Stimulated activated CD4-positive, alpha-beta T cell treated with anti-CD3 and anti-CD28 coated beads, Interleukin-1b, Interleukin-23, amount 100 ng/mL, for 1 hour (primary cell): ENCODE measurements around the gene SOCS7.

ENCODE experiments used
- DNase-seq, 2 donors: peaks; one replicate each; pipeline ENCODE4 v3.0.0-alpha.2; 2020; ENCODE audit warnings: low read depth in 2 of 2

The SOCS7 gene

GRCh38 chr17:38351412-38352222 lies at the start of gene SOCS7:
Gene SOCS7 (plus strand): TSS chr17:38351844. CDS start chr17:38352053, 209 bp downstream.
- peak; percentile 70 to 95 for DNase-seq

GRCh38 chr17:38315497-38315896 lies 36.1 kb upstream of the SOCS7 start:
- DNase-seq, result no peak

GRCh38 chr17:38317081-38317480 lies 34.6 kb upstream of the SOCS7 start:
- DNase-seq, result no peak

- DNase-seq, result no peak
Measured at GRCh38 chr17:38320482-38320881, 31.2 kb upstream of the SOCS7 start.

- peak; percentile 27 to 63 for DNase-seq
Measured at GRCh38 chr17:38322156-38322779, 29.4 kb upstream of the SOCS7 start.

- DNase-seq, result no peak
Measured at GRCh38 chr17:38322897-38323296, 28.7 kb upstream of the SOCS7 start.

- DNase-seq, result no peak
Measured at GRCh38 chr17:38324141-38324697, 27.4 kb upstream of the SOCS7 start.

GRCh38 chr17:38324772-38325171 lies 26.9 kb upstream of the SOCS7 start:
- no peak for DNase-seq

GRCh38 chr17:38325221-38325851 lies 26.3 kb upstream of the SOCS7 start:
- no peak for DNase-seq

- DNase-seq, result no peak
Measured at GRCh38 chr17:38326996-38327792, 24.4 kb upstream of the SOCS7 start.

- no peak for DNase-seq
Measured at GRCh38 chr17:38327936-38328335, 23.7 kb upstream of the SOCS7 start.

GRCh38 chr17:38328620-38329019 lies 23.0 kb upstream of the SOCS7 start:
- no peak for DNase-seq

GRCh38 chr17:38329284-38329683 lies 22.4 kb upstream of the SOCS7 start:
- no peak for DNase-seq

- no peak for DNase-seq
Measured at GRCh38 chr17:38329808-38330730, 21.6 kb upstream of the SOCS7 start.

GRCh38 chr17:38330941-38331411 lies 20.7 kb upstream of the SOCS7 start:
- DNase-seq, result no peak

- DNase-seq, result no peak
Measured at GRCh38 chr17:38332735-38333134, 18.9 kb upstream of the SOCS7 start.

- DNase-seq, result no peak
Measured at GRCh38 chr17:38333635-38334295, 17.9 kb upstream of the SOCS7 start.

GRCh38 chr17:38334480-38335364 lies 16.9 kb upstream of the SOCS7 start:
- DNase-seq, result no peak

- no peak for DNase-seq
Measured at GRCh38 chr17:38336838-38337237, 14.8 kb upstream of the SOCS7 start.
